ENCODE measurements around the gene NOL8.

The NOL8 gene

DNA sequence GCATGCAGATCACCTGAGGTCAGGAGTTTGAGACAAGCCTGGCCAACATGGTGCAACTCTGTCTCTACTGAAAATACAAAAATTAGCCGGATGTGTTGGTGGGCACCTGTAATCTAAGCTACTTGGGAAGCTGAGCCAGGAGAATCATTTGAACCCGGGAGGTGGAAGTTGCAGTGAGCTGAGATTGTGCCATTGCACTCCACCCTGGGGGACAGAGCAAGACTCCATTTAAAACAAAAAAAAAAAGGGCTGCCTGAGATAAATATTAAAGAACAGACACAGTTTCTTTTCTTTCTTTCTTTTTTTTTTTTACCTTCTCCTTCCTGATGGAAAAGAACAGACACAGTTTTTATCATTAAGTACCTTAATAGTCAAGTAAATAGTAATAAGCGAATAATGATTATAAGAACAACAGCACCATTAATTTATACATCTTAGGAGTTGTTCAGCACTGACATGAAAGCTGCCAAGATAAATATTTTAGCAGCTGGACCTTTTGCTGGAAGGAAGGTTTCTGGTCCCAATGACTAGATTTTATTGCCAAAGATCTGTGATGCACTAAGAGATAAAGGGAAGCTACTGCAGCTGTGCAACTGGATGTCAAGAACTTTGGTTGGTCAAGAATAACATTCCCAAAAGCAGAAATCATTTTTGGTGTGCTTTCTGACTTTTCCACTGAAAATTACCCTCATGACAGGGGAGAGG is 7.6 kb upstream of the NOL8 start:
- no peak overlapping the region for H2BK12ac ChIP-seq (ENCODE audit: low read length)
- no peak overlapping the region for H3K18ac ChIP-seq (ENCODE audit: low read length)
- no peak overlapping the region for H2AFZ ChIP-seq (ENCODE audit: low read length)
- H3K9me3 ChIP-seq (replicated peaks in 1 of 2; ENCODE audit: control insufficient read depth in 2 of 2, insufficient read depth in 1 of 2, low read depth in 1 of 2, low read length in 2 of 2) = no peaks in the 10 kb centered on the region
- no peak overlapping the region for H3K4me3 ChIP-seq (ENCODE audit: low read length in 2 of 2)
- H3K14ac ChIP-seq (ENCODE audit: low read length) = no peak overlapping the region
- no peak overlapping the region for H3K4me2 ChIP-seq (ENCODE audit: insufficient read depth, low read length, poor library complexity, severe bottlenecking)
- H2AK5ac ChIP-seq (ENCODE audit: low read depth, low read length) = no peak overlapping the region
- H3K27ac ChIP-seq (replicated peaks; ENCODE audit: low read length) = no peak overlapping the region
- WGBS, 2 donors (ENCODE audit: extremely low coverage in 2 of 2, insufficient read length in 2 of 2, insufficient replicate concordance in 1 of 2) = no CpG with 5 or more reads among the region's 3 CpGs
- no peak overlapping the region for H2BK15ac ChIP-seq (ENCODE audit: low read length)
- H2BK120ac ChIP-seq (ENCODE audit: low read depth, low read length) = no peak overlapping the region
- no peaks in the 10 kb centered on the region for H3K4me1 ChIP-seq (ENCODE audit: control insufficient read depth in 2 of 2, insufficient read depth in 1 of 2, low read depth in 1 of 2, low read length in 2 of 2)
- no peak overlapping the region for H4K91ac ChIP-seq (ENCODE audit: low read depth, low read length, poor library complexity)
- no peak overlapping the region for H3K23ac ChIP-seq (ENCODE audit: low read depth, low read length, poor library complexity)
- H3K79me1 ChIP-seq (ENCODE audit: low read depth, low read length) = peaks cover 2% of the 10 kb centered on the region
- no peak overlapping the region for H3K4ac ChIP-seq (ENCODE audit: low read length)
- H3K9ac ChIP-seq (ENCODE audit: low read depth, low read length, poor library complexity) = no peak overlapping the region
- no peak for DNase-seq (ENCODE audit: low spot score)
- H3K27me3 ChIP-seq (ENCODE audit: control insufficient read depth in 3 of 3, insufficient read depth in 3 of 3, low read depth in 1 of 3, low read length in 3 of 3) = no peaks in the 10 kb centered on the region
- no peak overlapping the region for H4K8ac ChIP-seq (ENCODE audit: low read depth, low read length)
- no peak overlapping the region for H2BK5ac ChIP-seq (ENCODE audit: low read length)
- peaks cover 3 to 13% of the 10 kb centered on the region in 2 donors for H3K36me3 ChIP-seq (replicated peaks in 1 of 2; ENCODE audit: control insufficient read depth in 2 of 2, insufficient read depth in 2 of 2, low read length in 2 of 2)

- Histone ChIP-seq H2BK15ac (ENCODE audit: low read length) (no peak overlapping the region), H4K8ac (ENCODE audit: low read depth, low read length) (no peak overlapping the region), H3K14ac (ENCODE audit: low read length) (no peak overlapping the region), H3K79me1 (ENCODE audit: low read depth, low read length) (peaks cover 2% of the 10 kb centered on the region), H3K9ac (ENCODE audit: low read depth, low read length, poor library complexity) (no peak overlapping the region), H4K91ac (ENCODE audit: low read depth, low read length, poor library complexity) (no peak overlapping the region), H2BK120ac (ENCODE audit: low read depth, low read length) (no peak overlapping the region), H3K23ac (ENCODE audit: low read depth, low read length, poor library complexity) (no peak overlapping the region), H3K4me3 (ENCODE audit: low read length in 2 of 2) (no peak overlapping the region), H2BK5ac (ENCODE audit: low read length) (no peak overlapping the region), H3K27me3 (ENCODE audit: control insufficient read depth in 3 of 3, insufficient read depth in 3 of 3, low read depth in 1 of 3, low read length in 3 of 3) (no peaks in the 10 kb centered on the region), H3K36me3 (replicated peaks in 1 of 2; ENCODE audit: control insufficient read depth in 2 of 2, insufficient read depth in 2 of 2, low read length in 2 of 2) (peaks cover 0 to 9% of the 10 kb centered on the region in 2 donors), H3K4me1 (ENCODE audit: control insufficient read depth in 2 of 2, insufficient read depth in 1 of 2, low read depth in 1 of 2, low read length in 2 of 2) (peaks cover 4 to 10% of the 10 kb centered on the region in 2 donors), H3K4ac (ENCODE audit: low read length) (no peak overlapping the region), H3K18ac (ENCODE audit: low read length) (no peak overlapping the region), H2BK12ac (ENCODE audit: low read length) (no peak overlapping the region), H2AFZ (ENCODE audit: low read length) (peak overlapping the region; percentile 36), H3K9me3 (replicated peaks in 1 of 2; ENCODE audit: control insufficient read depth in 2 of 2, insufficient read depth in 1 of 2, low read depth in 1 of 2, low read length in 2 of 2) (no peaks in the 10 kb centered on the region), H3K4me2 (ENCODE audit: insufficient read depth, low read length, poor library complexity, severe bottlenecking) (no peak overlapping the region), H2AK5ac (ENCODE audit: low read depth, low read length) (no peak overlapping the region), H3K27ac (replicated peaks; ENCODE audit: low read length) (no peak overlapping the region)
- no CpG with 5 or more reads among the region's 2 CpGs for WGBS, 2 donors (ENCODE audit: extremely low coverage in 2 of 2, insufficient read length in 2 of 2, insufficient replicate concordance in 1 of 2)
- DNase-seq (ENCODE audit: low spot score) = no peak
Observed at GRCh38 chr9:92328225-92328624, 3.1 kb upstream of the NOL8 start.

DNA sequence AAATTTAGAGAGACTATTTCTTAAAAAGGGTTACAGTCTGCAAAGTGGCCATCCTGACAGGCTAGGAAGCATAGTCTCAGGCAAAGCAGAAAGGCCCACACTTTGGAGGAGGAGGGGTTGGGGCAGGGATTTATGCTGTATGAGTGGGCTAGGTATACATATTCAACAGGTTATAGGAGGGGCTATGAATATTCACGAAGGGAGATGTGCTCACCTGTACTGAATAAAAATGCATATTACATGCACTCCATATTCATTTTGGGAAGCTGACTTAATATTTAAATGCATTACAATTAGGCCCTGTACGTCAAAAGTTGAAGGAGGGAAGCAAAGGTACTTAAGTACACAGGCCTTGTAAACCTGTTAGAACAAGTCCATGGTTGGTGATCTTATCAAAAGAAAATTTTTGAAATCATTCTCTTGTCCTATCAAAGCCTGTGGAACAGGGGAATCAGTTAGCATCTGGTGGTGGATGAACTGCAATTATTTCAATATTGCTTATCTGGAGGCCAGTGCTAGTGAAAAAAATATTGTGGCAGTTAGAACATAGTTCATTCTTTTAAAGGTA is 2.2 kb upstream of the NOL8 start:
- Histone ChIP-seq H3K18ac (ENCODE audit: low read length) (no peak overlapping the region), H3K4me2 (ENCODE audit: insufficient read depth, low read length, poor library complexity, severe bottlenecking) (no peak overlapping the region), H3K4me1 (ENCODE audit: control insufficient read depth in 2 of 2, insufficient read depth in 1 of 2, low read depth in 1 of 2, low read length in 2 of 2) (peaks cover 4 to 10% of the 10 kb centered on the region in 2 donors), H2BK12ac (ENCODE audit: low read length) (no peak overlapping the region), H3K36me3 (replicated peaks in 1 of 2; ENCODE audit: control insufficient read depth in 2 of 2, insufficient read depth in 2 of 2, low read length in 2 of 2) (peaks cover 0 to 17% of the 10 kb centered on the region in 2 donors), H3K27ac (replicated peaks; ENCODE audit: low read length) (no peak overlapping the region), H3K9ac (ENCODE audit: low read depth, low read length, poor library complexity) (no peak overlapping the region), H3K9me3 (replicated peaks in 1 of 2; ENCODE audit: control insufficient read depth in 2 of 2, insufficient read depth in 1 of 2, low read depth in 1 of 2, low read length in 2 of 2) (no peaks in the 10 kb centered on the region), H3K27me3 (ENCODE audit: control insufficient read depth in 3 of 3, insufficient read depth in 3 of 3, low read depth in 1 of 3, low read length in 3 of 3) (no peaks in the 10 kb centered on the region), H3K79me1 (ENCODE audit: low read depth, low read length) (peaks cover under 1% of the 10 kb centered on the region), H3K4me3 (ENCODE audit: low read length in 2 of 2) (no peak overlapping the region), H2AFZ (ENCODE audit: low read length) (no peak overlapping the region), H4K8ac (ENCODE audit: low read depth, low read length) (no peak overlapping the region), H3K4ac (ENCODE audit: low read length) (no peak overlapping the region), H3K14ac (ENCODE audit: low read length) (no peak overlapping the region), H2BK15ac (ENCODE audit: low read length) (no peak overlapping the region), H2BK5ac (ENCODE audit: low read length) (no peak overlapping the region), H3K23ac (ENCODE audit: low read depth, low read length, poor library complexity) (no peak overlapping the region), H4K91ac (ENCODE audit: low read depth, low read length, poor library complexity) (no peak overlapping the region), H2BK120ac (ENCODE audit: low read depth, low read length) (no peak overlapping the region), H2AK5ac (ENCODE audit: low read depth, low read length) (no peak overlapping the region)
- DNase-seq (ENCODE audit: low spot score) = no peak
- no CpG with 5 or more reads among the region's 2 CpGs for WGBS, 2 donors (ENCODE audit: extremely low coverage in 2 of 2, insufficient read length in 2 of 2, insufficient replicate concordance in 1 of 2)

DNA sequence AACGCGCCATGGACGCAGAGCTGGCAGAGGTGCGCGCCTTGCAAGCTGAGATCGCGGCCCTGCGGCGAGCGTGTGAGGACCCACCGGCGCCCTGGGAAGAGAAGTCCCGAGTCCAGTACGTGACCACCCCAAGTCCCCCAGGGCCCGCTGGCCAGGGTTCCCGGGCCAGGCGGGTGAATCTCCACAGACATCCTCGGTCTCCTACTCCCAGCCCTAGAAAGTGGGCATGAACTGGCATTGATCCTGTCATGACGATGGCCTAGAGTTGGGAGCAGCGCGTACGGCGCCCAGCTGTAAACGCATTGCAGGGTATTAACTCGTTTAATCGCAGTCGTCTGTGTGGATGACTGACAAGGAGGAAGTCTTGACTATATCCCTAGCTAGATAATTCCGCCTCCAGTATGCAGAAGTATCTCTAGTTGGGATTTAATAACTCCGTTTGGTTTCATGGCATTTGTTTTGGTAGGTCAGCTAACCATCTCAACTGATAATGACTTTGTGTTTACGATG is 896 bp upstream of the NOL8 start:
- no peaks in the 10 kb centered on the region for H3K9me3 ChIP-seq (replicated peaks in 1 of 2; ENCODE audit: control insufficient read depth in 2 of 2, insufficient read depth in 1 of 2, low read depth in 1 of 2, low read length in 2 of 2)
- H2BK5ac ChIP-seq (ENCODE audit: low read length) = peak overlapping the region; percentile 31
- H2BK15ac ChIP-seq (ENCODE audit: low read length) = no peak overlapping the region
- H3K27ac ChIP-seq (replicated peaks; ENCODE audit: low read length) = no peak overlapping the region
- peak overlapping the region; percentile 94 for H3K9ac ChIP-seq (ENCODE audit: low read depth, low read length, poor library complexity)
- peak overlapping the region; percentile 86 for H3K4me2 ChIP-seq (ENCODE audit: insufficient read depth, low read length, poor library complexity, severe bottlenecking)
- peak overlapping the region; percentile 80 for H3K18ac ChIP-seq (ENCODE audit: low read length)
- no peak overlapping the region for H2BK120ac ChIP-seq (ENCODE audit: low read depth, low read length)
- H2AFZ ChIP-seq (ENCODE audit: low read length) = peak overlapping the region; percentile 95
- H3K79me1 ChIP-seq (ENCODE audit: low read depth, low read length) = no peaks in the 10 kb centered on the region
- H3K4me3 ChIP-seq (ENCODE audit: low read length in 2 of 2) = peak overlapping the region; percentile 72 to 85
- no peak overlapping the region for H4K91ac ChIP-seq (ENCODE audit: low read depth, low read length, poor library complexity)
- H2BK12ac ChIP-seq (ENCODE audit: low read length) = no peak overlapping the region
- no peak overlapping the region for H3K14ac ChIP-seq (ENCODE audit: low read length)
- H3K36me3 ChIP-seq (replicated peaks in 1 of 2; ENCODE audit: control insufficient read depth in 2 of 2, insufficient read depth in 2 of 2, low read length in 2 of 2) = peaks cover 0 to 27% of the 10 kb centered on the region in 2 donors
- no CpG with 5 or more reads among the region's 30 CpGs for WGBS, 2 donors (ENCODE audit: extremely low coverage in 2 of 2, insufficient read length in 2 of 2, insufficient replicate concordance in 1 of 2)
- peak overlapping the region; percentile 0 for H3K23ac ChIP-seq (ENCODE audit: low read depth, low read length, poor library complexity)
- no peak overlapping the region for H3K4ac ChIP-seq (ENCODE audit: low read length)
- peak; percentile 12 for DNase-seq (ENCODE audit: low spot score)
- no peaks in the 10 kb centered on the region for H3K27me3 ChIP-seq (ENCODE audit: control insufficient read depth in 3 of 3, insufficient read depth in 3 of 3, low read depth in 1 of 3, low read length in 3 of 3)
- H3K4me1 ChIP-seq (ENCODE audit: control insufficient read depth in 2 of 2, insufficient read depth in 1 of 2, low read depth in 1 of 2, low read length in 2 of 2) = peaks cover 4 to 10% of the 10 kb centered on the region in 2 donors
- no peak overlapping the region for H2AK5ac ChIP-seq (ENCODE audit: low read depth, low read length)
- no peak overlapping the region for H4K8ac ChIP-seq (ENCODE audit: low read depth, low read length)

All from neuronal stem cell (in vitro differentiated cells).